ENCODE measurements around the gene LEF1.

DNA sequence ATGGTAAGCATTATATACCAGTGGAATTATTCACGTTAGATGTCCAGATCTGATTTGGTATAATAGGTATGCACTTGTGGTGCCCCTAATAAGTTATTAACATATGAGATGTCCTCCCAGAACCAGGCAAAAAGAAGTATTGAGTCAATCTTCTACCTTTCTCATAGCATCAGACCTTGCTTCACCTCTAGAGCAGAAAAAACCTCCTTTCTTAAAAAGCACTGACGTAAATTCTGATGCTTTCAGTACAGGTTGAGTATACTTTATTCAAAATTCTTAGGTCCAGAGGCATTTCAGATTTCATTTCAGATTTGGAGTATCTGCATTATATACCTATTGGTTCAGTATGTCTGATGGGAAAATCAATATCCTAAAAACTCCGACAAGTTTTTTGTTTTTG, 22.4 kb downstream of the LEF1 start:
- TF ChIP-seq GATA2 (IDR thresholded peaks at IDR 0.05; ENCODE audit: low read depth, low read length) = no peak
- TF ChIP-seq GATA3 (IDR thresholded peaks at IDR 0.05; ENCODE audit: low read depth, low read length) = no peak
